PFSK-1 (cell line): ENCODE results near the gene ZMAT3.

Source experiments
- POLR2AphosphoS5 ChIP-seq: IDR thresholded peaks from 2 replicates; pipeline ENCODE4 v1.6.1; 2012; ENCODE audit warnings: low read depth, mild to moderate bottlenecking, control low read depth, low read length, moderate library complexity
- SIN3A ChIP-seq: IDR thresholded peaks from 2 replicates; pipeline ENCODE4 v1.6.1; 2012; ENCODE audit warnings: mild to moderate bottlenecking, low read length, moderate library complexity, borderline replicate concordance; ENCODE audit not compliant: insufficient read depth
- TAF1 ChIP-seq: IDR thresholded peaks from 2 replicates; pipeline ENCODE4 v1.6.1; 2012; ENCODE audit warnings: low read length, control low read depth, borderline replicate concordance; ENCODE audit not compliant: insufficient read depth
- TF ChIP-seq, protein P1 (sequence below), 2 experiments: IDR thresholded peaks; 2 replicates each; pipeline versions ENCODE4 v1.6.1 to v1.8.0; 2011 to 2012; ENCODE audit warnings: low read depth in 2 of 2, low read length in 2 of 2, control low read depth in 1 of 2, inconsistent platforms in 1 of 2, mild to moderate bottlenecking in 1 of 2, moderate library complexity in 1 of 2; ENCODE audit not compliant: insufficient read depth in 1 of 2

DNA sequence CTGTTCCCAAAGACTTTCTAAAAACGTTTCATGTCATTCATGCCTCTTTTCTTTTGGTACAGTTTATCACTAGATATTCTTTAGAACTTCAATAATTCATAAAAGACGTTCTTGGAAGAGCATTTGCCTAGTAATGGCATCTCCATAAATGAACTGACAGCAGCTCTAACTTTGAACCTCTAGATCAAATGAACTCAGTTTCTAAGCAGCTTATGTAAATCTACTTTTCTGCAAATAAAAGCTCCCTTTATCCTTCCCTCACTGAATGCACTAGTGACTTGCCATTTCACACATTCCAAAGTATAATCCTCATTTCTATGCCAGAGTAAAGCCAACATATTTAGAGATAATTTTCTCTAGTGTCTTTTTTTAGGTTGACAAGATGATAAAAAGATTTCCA lies 85.2 kb downstream of the ZMAT3 start:
- TF ChIP-seq TAF1 = no peak
- no peak for TF ChIP-seq POLR2AphosphoS5
- TF ChIP-seq, protein P1, sequence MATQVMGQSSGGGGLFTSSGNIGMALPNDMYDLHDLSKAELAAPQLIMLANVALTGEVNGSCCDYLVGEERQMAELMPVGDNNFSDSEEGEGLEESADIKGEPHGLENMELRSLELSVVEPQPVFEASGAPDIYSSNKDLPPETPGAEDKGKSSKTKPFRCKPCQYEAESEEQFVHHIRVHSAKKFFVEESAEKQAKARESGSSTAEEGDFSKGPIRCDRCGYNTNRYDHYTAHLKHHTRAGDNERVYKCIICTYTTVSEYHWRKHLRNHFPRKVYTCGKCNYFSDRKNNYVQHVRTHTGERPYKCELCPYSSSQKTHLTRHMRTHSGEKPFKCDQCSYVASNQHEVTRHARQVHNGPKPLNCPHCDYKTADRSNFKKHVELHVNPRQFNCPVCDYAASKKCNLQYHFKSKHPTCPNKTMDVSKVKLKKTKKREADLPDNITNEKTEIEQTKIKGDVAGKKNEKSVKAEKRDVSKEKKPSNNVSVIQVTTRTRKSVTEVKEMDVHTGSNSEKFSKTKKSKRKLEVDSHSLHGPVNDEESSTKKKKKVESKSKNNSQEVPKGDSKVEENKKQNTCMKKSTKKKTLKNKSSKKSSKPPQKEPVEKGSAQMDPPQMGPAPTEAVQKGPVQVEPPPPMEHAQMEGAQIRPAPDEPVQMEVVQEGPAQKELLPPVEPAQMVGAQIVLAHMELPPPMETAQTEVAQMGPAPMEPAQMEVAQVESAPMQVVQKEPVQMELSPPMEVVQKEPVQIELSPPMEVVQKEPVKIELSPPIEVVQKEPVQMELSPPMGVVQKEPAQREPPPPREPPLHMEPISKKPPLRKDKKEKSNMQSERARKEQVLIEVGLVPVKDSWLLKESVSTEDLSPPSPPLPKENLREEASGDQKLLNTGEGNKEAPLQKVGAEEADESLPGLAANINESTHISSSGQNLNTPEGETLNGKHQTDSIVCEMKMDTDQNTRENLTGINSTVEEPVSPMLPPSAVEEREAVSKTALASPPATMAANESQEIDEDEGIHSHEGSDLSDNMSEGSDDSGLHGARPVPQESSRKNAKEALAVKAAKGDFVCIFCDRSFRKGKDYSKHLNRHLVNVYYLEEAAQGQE (IDR thresholded peaks at IDR 0.05; ENCODE audit: insufficient read depth in 1 of 2, low read depth in 2 of 2, low read length in 2 of 2) = no peak
- no peak for TF ChIP-seq SIN3A
